Neutrophil (primary cell): Measurements from ENCODE around the gene B4GALT4.

Experiments
- H3K27ac ChIP-seq: fragments of 200-600 bp; sonication (generic); 2 replicates; pipeline ENCODE4 v1.5.1; 2016; ENCODE audit warnings: mild to moderate bottlenecking, moderate library complexity
- H3K27me3 ChIP-seq: fragments of 200-600 bp; sonication (generic); 2 replicates; pipeline ENCODE4 v1.6.0; 2016; ENCODE audit warnings: mild to moderate bottlenecking
- H3K36me3 ChIP-seq: fragments of 200-600 bp; sonication (generic); 2 replicates; pipeline ENCODE4 v1.5.1; 2017
- H3K4me1 ChIP-seq, 2 experiments: fragments of 200-600 bp in 1 of 2; sonication (generic) in 1 of 2; 1 replicate in 1 of 2; 2 replicates in 1 of 2; pipeline versions ENCODE4 v1.5.1 to v1.6.1; 2013 to 2016; ENCODE audit warnings: low read depth in 1 of 2, low read length in 1 of 2, mild to moderate bottlenecking in 1 of 2, moderate library complexity in 1 of 2; ENCODE audit not compliant: control insufficient read depth in 1 of 2, insufficient read depth in 1 of 2
- H3K4me3 ChIP-seq, 2 experiments: fragments of 200-600 bp in 1 of 2; sonication (generic) in 1 of 2; 1 replicate in 1 of 2; 2 replicates in 1 of 2; pipeline ENCODE4 v1.5.1; 2013 to 2016; ENCODE audit warnings: low read depth in 1 of 2, low read length in 1 of 2, mild to moderate bottlenecking in 1 of 2, moderate library complexity in 1 of 2
- H3K9me3 ChIP-seq: fragments of 200-600 bp; sonication (generic); 2 replicates; pipeline ENCODE4 v1.5.1; 2016
- CTCF ChIP-seq: fragments of 200-600 bp; sonication (generic); IDR thresholded peaks from 2 replicates; pipeline ENCODE4 v1.5.1; 2016; ENCODE audit warnings: antibody characterized with exemption

B4GALT4 gene

GRCh38 chr3:119228373-119229145 is 12.1 kb downstream of the B4GALT4 start:
- TF ChIP-seq CTCF = no peak
- no peak overlapping the region for H3K27ac ChIP-seq
- no peaks in the 10 kb centered on the region for H3K27me3 ChIP-seq
- H3K9me3 ChIP-seq = no peaks in the 10 kb centered on the region
- H3K36me3 ChIP-seq = peaks cover 79% of the 10 kb centered on the region
- no peaks in the 10 kb centered on the region for H3K4me1 ChIP-seq
- no peak overlapping the region for H3K4me3 ChIP-seq

DNA sequence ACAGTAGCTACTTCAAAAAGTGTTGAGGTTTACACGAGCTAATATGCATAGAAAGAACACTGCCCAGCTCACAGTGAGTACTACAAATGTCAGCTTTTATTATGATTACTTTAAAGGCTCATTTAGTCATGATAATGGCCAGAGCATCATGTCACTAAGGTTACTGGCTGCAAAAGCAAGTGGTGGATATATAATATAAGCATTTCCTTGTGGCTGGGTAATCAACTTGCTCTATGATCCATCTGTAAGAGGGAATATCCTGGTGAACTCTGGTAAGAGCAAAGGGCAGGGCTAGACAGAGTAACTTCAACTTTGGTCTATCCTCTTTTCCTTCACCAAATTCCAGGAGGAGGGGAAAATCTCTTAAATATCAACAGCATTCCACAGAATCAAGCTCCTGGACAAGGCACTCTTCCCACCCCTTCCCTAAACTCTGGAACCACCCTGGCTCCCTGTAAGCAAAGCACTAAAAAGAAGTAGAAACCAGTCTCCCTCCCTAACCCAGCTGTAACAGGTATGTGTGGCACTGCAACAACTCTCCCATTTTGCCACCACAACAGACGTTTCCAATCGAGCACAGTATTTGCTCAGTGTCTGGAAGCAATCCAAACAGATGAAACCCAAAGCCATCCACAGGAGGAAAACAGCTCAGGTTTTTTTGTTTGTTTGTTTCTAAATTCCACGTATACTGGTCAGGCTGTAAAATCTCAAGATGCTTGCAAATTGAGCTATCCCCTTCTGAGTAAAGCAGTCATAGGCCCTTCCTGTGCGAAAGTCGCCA is 13.4 kb downstream of the B4GALT4 start:
- Histone ChIP-seq H3K36me3 (peaks cover 85% of the 10 kb centered on the region), H3K4me3 (no peak overlapping the region), H3K4me1 (no peaks in the 10 kb centered on the region), H3K9me3 (no peaks in the 10 kb centered on the region), H3K27ac (no peak overlapping the region), H3K27me3 (no peaks in the 10 kb centered on the region)
- TF ChIP-seq CTCF = no peak

DNA sequence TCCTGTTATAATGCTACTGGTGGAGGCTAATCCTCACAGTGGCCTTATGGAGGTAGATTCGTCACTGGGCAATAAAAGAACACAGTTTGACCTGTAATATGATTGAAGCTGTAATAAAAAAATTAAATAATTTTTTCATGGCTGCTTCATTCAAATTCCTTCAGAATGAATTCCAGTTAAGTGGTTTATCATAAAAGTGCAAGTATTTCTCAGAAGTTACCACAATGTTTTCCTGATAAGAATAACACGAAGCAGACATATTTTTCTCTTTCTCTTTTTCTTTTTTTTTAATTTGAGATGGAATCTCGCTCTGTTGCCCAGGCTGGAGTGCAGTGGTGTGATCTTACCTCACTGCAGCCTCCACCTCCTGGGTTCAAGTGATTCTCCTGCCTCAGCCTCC is 15.6 kb downstream of the B4GALT4 start:
- Histone ChIP-seq H3K9me3 (no peaks in the 10 kb centered on the region), H3K4me1 (no peaks in the 10 kb centered on the region), H3K36me3 (peaks cover 97% of the 10 kb centered on the region), H3K4me3 (no peak overlapping the region), H3K27me3 (no peaks in the 10 kb centered on the region), H3K27ac (no peak overlapping the region)
- TF ChIP-seq CTCF = no peak

DNA sequence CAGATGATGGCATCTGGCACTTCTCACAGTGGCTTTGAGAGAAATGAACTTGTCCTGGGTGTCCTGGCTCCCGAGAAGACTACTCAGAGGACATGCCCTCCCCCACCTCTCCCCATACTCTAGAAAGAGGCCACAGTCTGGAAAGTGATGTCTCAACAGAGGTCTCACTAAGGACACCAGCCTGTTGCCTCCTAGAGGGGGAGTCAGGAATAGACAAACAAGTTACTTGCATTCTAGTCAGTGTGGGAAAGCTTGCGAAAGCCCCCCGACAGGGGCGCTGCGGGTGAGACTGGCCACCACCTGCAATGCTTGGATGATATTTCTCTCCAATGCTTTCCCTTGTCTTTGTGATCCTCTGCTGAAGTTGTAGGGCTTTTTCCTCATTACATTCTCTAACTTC is 17.2 kb downstream of the B4GALT4 start:
- no peaks in the 10 kb centered on the region for H3K9me3 ChIP-seq
- H3K36me3 ChIP-seq = peaks cover 96% of the 10 kb centered on the region
- no peak overlapping the region for H3K4me3 ChIP-seq
- no peak for TF ChIP-seq CTCF
- no peaks in the 10 kb centered on the region for H3K4me1 ChIP-seq
- no peak overlapping the region for H3K27ac ChIP-seq
- no peaks in the 10 kb centered on the region for H3K27me3 ChIP-seq

DNA sequence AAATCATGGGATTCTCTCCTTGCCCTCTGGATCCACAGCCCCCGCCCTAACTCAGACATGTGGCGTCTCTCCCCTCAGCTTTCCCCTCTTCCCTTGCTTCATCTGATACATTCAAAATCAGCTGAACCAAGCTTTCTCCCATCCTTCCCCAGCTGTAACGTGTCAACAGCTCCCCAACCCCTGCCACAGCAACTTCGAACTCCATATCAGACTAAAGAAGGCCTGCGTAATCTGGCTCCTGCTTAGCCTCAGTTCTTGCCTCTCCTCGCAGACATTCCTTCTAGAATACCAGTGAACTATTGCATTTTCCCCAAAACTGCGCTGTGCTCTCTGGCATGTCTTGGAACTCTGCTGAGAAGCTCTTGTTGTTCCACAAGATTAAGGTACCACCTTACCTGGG is 18.3 kb downstream of the B4GALT4 start:
- Histone ChIP-seq H3K27me3 (no peaks in the 10 kb centered on the region), H3K36me3 (peaks cover 95% of the 10 kb centered on the region), H3K9me3 (no peaks in the 10 kb centered on the region), H3K27ac (no peak overlapping the region), H3K4me3 (no peak overlapping the region), H3K4me1 (no peaks in the 10 kb centered on the region)
- TF ChIP-seq CTCF = no peak
